HG02571 (cell line): ENCODE data around the gene SCP2.

Experiments used
- ATAC-seq: cut with Tn5 transposase; IDR thresholded peaks from one replicate; pipeline ENCODE4 v1.9.1; 2021; ENCODE audit warnings: mild to moderate bottlenecking, moderate library complexity; ENCODE audit not compliant: unreplicated experiment

Gene SCP2, protein sequence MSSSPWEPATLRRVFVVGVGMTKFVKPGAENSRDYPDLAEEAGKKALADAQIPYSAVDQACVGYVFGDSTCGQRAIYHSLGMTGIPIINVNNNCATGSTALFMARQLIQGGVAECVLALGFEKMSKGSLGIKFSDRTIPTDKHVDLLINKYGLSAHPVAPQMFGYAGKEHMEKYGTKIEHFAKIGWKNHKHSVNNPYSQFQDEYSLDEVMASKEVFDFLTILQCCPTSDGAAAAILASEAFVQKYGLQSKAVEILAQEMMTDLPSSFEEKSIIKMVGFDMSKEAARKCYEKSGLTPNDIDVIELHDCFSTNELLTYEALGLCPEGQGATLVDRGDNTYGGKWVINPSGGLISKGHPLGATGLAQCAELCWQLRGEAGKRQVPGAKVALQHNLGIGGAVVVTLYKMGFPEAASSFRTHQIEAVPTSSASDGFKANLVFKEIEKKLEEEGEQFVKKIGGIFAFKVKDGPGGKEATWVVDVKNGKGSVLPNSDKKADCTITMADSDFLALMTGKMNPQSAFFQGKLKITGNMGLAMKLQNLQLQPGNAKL

DNA sequence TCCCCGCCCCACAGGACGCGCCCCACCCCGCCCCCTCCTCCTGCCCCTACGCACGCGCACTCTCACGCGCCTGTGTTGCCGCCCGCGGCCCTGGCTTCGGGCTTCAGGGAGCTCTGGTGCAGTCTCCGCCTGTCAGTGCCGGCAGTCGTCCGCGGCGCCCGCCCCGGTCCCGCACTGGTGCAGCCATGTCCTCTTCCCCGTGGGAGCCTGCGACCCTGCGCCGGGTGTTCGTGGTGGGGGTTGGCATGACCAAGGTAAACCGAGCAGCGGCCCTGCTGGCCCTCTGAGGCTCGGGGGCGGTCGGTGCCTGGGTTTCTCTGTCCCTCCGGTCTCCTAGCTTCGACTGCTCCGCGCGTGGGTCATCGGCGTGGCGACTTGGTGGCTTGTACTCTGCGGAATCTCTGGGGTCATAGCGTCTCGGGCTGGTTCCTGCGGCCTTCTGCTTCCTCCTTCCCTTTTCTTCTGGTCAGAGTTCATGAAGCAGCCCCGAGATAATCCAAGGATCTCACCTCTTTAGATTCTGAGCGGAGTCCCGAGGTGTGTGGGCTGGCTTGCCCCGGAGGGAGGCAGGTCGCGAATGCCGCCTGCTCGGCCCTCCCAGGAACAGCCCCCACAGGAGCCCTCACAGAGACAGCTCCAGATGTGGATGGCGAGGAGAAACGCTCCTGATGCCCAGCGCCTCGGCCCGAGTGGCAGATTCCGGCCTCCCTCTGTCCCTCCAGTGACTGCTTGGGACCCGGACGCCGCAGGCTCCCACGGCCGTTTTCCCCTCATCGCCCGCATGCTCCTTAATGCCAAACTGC lies at the start of gene SCP2:
Gene SCP2, plus strand, starts transcription at position 65 of the 803 bp plus-strand sequence. Its CDS starts 121 bp downstream, at position 186.
- ATAC-seq: peak; percentile 74

DNA sequence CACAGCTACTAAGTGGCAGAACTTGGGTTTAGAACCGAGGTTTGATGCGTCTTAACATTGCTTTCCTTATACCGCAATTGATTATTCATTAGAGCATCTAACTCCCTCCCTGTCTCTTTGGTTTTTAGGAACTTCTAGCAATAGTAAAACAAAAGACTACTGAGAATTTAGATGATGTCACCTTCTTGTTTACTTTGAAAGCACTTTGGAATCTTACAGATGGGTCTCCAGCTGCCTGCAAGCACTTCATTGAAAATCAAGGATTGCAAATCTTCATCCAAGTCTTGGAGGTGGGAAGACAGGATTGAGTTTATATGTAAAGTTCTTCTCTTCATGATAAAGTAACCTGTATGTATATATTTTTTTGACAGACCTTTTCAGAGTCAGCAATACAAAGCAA lies 49.5 kb upstream of the SCP2 start:
- no peak for ATAC-seq

DNA sequence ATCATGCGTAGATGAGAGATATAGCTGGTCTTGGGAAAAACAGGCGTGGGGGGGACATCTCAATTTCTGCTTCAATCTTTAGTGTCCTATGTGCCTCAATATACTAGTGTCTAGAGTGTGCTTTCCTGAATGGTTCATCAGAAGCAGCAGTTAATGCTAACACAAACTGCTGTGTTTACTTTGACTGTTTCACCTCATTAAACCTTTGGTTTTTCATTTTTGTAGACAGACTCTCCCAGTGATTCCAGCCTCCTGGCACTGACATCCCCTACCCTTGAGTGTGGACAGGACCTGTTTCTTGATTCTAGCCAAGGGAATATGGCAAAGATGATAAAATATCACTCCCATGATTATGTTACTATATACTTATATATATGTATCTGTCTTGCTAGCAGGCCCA lies 46.9 kb upstream of the SCP2 start:
- ATAC-seq: no peak

DNA sequence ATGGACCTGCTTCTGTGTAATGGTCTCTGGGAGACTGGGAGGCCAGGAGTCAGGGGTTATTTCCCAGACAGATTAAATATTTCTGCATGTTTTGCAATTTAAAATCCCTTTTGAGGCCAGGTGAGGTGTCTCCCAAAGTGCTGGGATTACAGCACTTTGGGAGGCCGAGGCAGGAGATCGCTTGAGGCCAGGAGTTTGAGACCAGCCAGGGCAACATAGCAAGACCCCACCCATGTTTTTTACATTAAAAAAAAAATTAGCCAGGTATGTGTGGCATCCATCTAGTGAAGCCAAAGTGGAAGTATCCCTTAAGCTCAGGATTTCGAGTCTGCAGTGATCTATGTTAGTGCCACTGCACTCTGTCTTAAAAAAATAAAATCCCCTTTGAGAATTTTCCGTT lies 39.6 kb upstream of the SCP2 start:
- no peak for ATAC-seq

DNA sequence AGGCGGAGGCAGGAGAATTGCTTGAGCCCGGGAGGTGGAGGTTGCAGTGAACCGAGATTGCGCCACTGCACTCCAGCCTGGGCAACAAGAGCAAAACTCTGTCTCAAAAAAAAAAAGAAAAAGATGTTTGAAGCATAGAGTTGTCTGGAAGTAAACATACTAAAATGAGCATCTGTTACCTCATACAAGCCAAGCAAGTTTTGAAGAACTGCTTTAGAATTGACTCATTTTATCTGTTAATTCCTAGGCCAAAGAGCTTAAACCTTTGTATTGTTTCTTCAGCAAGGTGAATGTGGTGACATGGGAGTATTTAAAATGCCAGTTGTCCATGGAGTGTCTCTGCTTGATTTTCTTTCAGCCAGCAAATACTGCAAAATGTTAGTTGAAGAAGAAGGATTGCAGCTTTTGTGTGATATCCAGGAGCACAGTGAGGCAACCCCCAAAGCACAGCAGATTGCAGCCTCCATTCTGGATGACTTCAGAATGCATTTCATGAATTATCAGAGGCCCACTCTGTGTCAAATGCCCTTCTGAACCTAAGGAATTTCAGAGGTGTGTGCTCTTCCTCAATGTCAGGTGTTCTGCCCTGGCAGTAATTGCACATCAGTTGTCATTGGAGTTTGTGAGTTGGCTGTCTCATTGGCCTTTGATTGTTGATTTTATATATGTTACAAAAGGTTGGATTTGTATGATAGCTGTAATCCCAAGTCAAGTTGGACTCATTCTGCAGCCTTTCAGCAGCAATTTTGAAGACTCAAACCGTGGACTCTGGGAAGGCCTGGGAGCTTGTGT lies 34.5 kb upstream of the SCP2 start:
- ATAC-seq: no peak

DNA sequence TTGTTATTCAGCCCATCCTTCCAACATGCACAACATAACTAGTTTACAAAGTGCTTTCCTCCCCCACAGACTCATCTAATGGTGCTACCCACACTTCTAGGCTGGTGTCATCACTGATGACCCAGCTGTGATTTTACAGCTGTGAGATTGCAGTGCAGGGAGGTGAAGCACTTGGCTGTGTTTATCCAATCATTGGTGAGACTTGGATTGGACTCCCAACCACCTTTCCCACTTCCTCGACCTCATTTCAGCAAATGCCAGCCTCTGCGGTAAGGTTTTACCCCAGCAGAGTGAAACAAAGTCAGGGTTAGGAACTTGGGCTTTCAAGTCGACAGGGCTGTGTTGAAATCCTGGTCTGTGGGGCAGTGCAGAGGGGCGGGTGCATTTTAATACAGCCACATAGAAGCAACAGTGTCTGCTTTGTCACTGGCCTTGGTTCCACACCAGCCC lies 27.6 kb upstream of the SCP2 start:
- ATAC-seq: no peak

DNA sequence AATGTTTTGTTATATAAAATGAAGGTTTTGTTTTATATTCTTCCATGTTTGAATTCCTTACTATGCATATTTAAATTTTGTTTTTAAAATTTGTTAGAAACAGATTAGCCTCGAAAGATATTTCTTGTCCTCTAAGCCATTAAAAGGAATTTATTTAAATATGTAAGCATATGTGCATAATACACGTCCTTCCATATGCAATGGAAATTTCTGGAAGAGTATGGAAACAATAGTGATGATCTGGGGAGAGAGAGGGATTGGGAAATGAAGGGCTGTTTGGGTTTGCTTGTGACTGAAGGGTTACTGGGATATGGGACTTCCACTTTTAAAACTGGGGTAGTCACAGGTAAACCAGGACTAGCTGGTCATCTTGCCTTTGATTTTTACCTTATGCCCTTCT lies 26.7 kb upstream of the SCP2 start:
- no peak for ATAC-seq

DNA sequence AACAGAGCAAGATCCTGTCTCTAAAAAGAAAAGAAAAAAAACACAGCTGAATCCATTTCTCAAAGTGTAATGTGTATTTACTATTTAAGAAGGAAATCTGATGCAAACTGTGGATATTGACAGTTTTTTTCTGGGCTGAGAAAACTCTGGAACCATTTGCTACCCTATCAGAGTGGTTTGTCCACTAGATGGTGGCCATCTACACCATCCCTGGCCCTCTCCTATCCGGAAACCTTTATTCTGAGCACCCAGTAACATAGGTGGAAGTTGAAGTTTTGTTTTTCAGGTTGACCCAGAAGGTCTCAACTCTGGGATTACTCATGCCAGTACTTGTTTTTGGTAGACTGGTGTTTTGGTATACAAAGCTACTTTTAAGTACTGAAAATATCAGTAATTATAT lies 25.7 kb upstream of the SCP2 start:
- ATAC-seq: no peak

DNA sequence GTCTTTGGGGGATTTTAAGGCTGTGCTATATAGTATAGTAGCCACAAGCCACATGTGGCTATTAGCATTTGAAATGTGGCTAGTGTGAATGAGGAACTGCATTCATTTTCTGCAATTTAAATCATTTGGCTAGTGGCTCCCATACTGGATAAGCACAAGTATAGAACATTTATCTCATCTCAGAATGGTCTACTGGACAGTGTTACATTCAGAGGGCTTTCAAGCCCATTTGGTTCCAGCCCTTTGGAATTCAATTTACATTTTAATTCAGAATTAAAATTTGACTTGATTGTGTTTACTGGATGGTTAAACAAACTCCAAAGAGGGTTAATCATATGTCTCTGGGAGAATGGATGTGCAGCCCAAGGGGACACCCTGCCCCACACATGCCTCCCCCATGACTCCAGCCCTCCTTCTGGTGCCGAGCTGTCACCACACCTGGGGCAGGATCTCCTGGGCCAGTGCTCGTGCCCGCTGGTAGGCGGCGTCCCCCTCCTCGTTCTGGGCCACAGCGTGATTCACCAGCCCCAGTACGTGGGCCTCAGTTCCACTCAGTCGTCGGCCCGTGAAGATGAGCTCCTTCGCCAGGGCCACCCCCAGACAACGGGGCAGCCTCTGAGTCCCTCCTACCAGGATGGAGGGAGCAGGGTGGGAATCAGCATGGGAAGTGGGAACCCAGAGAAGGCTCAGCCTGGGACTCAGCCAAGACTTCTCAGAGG lies 22.7 kb upstream of the SCP2 start:
- ATAC-seq: no peak

DNA sequence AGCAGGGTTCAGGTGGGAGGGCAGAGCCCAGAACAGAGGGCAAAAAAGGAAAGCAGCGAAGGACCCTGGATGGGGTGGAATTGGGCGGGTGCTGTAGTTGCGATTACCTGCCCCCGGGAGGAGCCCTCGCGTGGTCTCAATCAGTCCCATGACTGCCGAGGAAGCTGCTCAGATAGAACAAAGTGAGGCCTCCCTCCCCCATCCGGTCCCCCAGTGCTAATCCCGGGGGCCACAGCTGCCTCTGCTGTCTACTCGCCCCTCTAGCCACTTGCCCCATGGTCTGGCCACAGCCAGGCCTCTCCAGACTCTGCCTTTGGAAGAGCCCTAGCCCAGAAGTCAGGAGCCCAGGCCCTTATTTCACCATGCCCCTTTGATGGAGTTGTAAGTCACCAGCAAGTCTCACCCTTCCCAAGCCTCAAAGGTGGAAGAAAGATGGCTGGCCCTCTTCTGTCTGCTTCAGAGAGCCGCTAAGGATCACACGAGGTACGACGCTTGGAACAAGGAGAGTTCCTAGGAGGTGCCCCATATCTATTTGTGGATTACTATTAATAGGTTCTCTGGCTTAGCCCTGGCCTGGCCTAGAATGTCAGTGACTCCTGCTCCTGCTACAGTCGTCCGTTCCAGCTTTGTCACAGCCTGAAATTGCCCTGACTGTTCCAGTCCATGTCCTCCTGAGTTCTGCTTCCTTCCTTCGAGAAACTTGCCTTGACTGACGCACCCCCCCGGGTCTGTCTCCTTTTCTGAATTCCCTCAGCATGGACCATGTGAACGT lies 22.0 kb upstream of the SCP2 start:
- ATAC-seq: no peak

DNA sequence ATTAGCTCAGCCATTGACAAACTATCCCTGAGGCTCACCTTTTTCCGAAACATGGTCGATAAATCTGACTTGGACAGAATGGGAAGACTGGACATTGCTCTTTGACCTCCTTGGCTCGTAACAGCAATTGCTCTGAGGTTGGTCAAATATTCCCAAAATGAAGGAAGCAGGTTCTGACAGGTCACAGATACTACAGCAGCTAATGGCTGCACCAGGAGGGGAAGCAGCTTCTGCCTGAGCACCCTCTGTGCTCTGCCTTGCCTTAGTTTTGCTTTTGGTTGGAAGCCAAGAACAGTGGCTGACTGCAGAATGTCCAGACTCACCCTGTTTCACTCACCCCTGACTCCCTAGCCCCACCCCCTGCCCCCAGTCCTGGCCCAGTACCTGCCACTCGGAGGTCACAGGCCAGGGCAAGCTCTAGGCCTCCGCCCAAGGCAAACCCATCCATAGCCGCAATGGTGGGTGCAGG lies 20.9 kb upstream of the SCP2 start:
- no peak for ATAC-seq

DNA sequence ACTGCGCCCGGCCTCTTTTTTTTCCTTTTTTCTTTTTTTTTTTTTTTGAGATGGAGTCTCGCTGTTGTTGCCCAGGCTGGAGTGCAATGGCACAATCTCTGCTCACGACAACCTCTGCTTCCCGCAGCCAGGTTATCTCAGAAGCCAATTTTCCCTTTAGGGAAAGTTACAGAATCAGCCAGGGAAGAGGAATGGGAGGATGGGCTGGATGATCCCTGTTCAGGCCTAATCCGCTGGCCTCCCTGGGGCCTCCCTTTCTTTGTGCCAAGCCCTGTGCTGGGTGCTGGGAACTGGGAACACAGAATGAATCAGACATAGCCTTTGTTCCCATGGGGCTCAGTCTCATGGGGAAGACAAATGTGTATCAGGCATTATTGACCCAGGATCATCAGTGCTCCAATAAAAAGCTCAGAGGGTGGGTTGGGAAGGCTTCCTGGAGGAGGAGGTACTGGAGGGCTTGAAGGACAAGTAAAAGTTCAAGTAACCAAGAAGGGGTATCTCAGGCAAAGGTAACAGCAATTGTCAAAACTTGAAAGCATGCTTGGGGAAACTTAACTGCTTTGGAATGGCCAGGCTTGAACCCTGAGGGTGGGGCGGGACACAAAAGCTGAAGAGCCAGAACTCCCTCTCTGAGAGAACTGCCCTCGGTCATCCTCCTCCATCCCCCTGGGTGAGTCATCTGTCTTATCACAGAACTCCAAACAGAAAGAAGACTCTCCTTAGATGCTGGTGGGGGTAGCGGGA lies 19.8 kb upstream of the SCP2 start:
- no peak for ATAC-seq

DNA sequence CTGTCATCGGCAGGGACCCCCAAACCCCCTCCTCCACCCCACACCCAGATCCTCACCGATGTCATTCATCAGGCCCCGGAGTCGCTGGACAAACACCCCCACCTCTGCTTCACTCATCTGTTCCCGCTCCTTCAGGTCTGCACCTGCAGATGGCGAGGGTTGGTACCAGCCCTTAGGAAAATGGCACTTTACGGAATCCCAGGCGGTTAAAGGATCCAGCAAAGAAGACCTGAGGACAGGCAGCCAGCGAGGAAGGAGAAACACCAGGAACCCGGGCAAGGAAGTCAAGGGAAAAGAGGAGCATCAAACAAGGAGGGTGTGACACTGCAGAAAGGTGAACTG lies 19.3 kb upstream of the SCP2 start:
- no peak for ATAC-seq

DNA sequence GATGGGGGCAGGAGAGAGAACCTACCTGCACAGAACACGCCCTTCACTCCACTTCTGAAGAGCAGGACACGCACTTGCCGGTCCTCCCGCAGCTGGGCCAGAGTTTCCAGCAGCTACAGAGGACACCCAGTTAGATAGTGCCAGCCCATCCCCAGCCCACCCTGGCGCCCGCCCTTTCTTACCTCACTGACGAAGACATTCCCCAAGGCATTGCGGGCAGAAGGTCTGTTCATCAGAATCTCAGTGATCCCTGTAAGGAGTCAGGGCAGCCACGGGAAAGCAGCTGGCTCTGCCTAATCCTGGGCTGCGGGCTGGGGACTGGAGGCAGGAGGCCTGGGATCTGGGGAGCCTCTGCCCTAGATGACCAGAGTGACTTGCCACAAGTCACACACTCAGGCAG lies 15.5 kb upstream of the SCP2 start:
- no peak for ATAC-seq

DNA sequence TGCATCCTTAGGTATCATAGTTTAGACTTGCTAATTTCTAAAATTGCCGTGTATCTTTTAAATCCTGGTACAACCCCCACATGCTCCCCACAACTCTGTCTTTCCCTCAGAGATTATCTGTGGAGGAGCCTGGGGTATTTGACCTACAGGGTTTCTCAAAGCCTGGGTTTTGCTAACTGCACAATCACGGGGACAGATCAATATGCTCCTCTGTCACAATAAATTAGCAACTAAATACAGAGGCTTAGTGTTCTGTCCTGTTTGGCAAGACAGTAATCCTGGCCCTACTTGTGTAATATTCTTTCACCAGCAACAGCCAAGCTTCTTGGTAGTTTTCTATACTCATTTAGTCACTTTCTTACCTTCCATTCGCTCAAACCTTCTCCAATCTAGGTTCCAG lies 14.1 kb upstream of the SCP2 start:
- ATAC-seq: no peak

DNA sequence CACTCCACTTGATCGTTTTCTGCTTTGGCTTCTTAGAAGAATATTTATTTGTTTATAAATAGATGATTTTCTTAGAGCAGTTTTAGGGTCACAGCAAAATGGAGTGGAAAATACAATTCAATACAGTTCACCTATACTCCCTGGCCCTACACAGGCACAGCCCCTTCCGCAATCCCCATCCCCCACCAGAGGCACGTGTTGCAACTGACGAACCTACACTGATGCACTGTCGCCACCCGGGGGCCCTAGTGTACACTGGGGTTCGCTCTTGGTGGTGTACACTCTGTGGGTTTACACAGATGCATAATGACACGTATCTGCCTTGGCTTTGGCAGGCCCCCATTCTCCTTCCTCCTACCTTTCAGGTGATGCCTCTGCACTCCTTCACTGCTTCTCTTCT lies 13.5 kb upstream of the SCP2 start:
- ATAC-seq: no peak

DNA sequence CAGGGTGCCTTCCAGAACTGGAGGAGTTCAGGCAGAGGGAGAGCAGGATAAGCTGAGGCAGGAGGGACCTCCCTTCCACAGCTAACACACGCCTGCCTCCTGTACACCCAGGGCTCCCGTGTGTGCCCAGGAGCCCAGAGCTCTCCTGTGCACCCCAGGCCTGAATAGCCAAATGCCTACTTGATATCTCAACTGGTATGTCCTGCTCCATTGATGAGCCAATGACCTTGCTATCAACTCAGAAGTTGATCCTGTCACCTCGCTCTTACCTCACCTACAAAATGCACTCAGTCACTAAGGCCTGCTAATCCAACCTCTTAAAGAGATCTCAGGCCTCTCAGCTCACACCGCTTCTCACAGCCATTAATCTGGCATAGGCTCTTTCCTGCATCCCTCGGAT lies 12.6 kb upstream of the SCP2 start:
- ATAC-seq: no peak

DNA sequence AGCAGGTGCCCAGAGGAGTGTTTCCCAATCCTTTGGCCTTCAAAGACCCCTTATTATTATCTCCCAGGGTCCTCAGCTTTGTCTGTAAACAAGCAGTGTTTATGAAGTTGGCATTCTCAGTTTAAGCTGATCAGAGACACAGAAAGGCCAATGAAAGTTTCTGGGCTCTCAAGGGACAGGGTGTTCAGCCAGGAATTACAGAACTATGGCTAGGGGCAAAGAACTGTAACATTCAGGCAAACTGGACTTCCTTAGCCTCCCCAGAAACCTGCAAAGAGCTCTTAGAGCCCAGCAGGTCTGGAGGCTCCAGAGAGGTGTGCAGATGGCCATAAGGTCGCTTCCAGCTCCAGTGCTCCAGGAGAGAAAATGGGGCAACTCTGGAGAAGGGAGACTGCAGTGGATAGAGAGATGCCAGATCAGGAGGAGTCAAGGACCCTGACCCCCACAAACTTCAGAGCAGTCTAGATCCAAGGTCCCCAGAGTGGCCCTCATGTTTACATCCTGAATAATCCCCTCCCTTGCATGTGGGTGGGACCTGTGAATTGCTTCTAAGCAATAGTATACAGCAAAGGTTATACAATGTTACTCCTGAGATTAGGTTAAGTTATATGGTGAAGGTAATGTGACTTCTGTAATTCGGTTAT lies 11.7 kb upstream of the SCP2 start:
- ATAC-seq: no peak

DNA sequence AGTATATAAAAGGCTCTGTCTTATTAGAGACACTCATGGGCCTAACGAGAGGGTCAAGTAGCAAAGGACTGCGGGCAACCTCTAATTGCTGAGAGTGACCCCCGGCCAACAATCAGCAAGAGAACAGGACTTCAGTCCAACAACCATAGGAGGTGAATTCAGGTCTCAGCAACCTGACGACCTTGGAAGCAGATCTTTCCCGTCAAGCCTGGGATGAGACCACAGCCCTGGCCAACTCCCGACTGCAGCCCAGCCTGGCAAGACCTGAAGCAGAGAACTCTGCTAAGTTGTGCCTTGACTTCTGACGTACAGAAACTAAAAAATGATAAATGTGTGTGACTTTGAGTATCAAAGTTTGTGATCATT lies 11.2 kb upstream of the SCP2 start:
- no peak for ATAC-seq
